HL-60 (cell line): Measurements from ENCODE around the gene ITGA3.

Experiments
- DNase-seq, 2 experiments: peaks; one replicate each; pipeline ENCODE4 v3.0.0-alpha.2; 2010 to 2020; ENCODE audit warnings: low read depth in 1 of 2, low spot score in 1 of 2
- H3K27ac ChIP-seq: fragments of 250-450 bp; sonication (Bioruptor Pico); replicated peaks from 2 replicates; pipeline ENCODE4 v1.5.1; 2020; ENCODE audit warnings: mild to moderate bottlenecking, moderate library complexity
- H3K27me3 ChIP-seq: fragments of 250-450 bp; sonication (Bioruptor Pico); 2 replicates; pipeline ENCODE4 v1.5.1; 2021; ENCODE audit warnings: mild to moderate bottlenecking, moderate library complexity; ENCODE audit not compliant: insufficient read depth, poor library complexity, severe bottlenecking
- H3K4me3 ChIP-seq: replicated peaks from 2 replicates; pipeline ENCODE4 v1.5.1; 2011; ENCODE audit warnings: mild to moderate bottlenecking, control low read depth, low read length; ENCODE audit not compliant: insufficient read depth
- GABPA ChIP-seq: IDR thresholded peaks from 2 replicates; pipeline ENCODE4 v1.6.1; 2012; ENCODE audit warnings: low read depth
- POLR2AphosphoS5 ChIP-seq: IDR thresholded peaks from 2 replicates; pipeline ENCODE4 v1.6.1; 2012; ENCODE audit warnings: low read depth
- SPI1 ChIP-seq: IDR thresholded peaks from 2 replicates; pipeline ENCODE4 v1.6.1; 2012; ENCODE audit warnings: low read depth, mild to moderate bottlenecking, borderline replicate concordance
- TF ChIP-seq, protein P1 (sequence below): IDR thresholded peaks from 2 replicates; pipeline ENCODE4 v1.6.1; 2012; ENCODE audit warnings: low read depth; ENCODE audit not compliant: insufficient replicate concordance
- TF ChIP-seq, protein P2 (sequence below): IDR thresholded peaks from one replicate; pipeline ENCODE4 v1.5.1; 2011; ENCODE audit warnings: low read length, control low read depth, inconsistent platforms; ENCODE audit not compliant: insufficient read depth

The ITGA3 gene

DNA sequence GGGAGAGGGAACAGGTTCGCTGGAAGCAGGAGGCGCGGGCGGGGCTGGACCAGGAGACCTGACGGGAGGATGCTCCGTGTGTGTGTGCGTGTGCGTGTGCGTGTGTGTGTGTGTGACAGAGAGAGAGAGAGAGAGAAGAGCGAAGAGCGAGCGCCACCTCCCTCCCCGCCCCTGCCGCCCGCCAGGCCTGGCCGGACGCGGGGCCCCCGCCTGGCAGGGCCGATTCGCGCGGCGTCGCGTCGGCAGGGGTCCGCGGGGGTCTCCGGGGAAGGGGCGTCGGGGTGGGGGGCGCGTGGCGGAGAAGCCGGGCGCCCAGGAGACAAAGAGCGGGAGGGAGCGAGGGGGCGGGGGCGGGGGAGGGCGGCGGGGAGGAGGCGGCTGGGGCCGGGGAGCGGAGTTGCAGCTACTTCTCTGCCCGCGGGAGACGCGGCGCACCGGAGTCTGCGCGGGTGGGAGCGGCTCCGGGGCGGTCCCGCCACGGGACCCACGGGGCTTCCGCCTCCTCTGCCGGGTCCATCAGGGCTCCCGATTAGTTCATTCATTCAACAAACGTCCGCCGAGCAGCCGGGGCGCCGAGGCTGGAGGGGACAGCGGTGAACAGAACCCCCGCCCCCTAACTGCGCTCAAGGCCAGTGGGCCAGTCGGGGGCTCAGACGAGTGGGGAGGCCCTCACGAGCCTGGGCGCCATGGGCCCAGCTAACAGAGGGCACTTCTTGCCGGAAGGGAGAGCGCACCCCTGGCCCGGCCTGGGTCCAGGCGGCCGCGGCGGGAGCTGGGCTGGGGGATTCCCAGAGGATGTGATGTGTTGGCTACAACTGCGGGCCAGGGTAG lies 74.0 kb downstream of the ITGA3 start, which contains the start of gene SAMD14:
SAMD14 (minus strand) TSS at position 433 of the 831 bp plus-strand sequence. CDS start 5,201 bp downstream, outside the sequence.
- Histone ChIP-seq H3K4me3 (no peak within 1 kb of the TSS; the same call in 1 of the 2 replicates), H3K27ac (no peak within 1 kb of the TSS), H3K27me3 (peaks cover 33% of the 10 kb centered on the region)
- TF ChIP-seq GABPA = no peak
- no peak for TF ChIP-seq SPI1
- DNase-seq = no peak

DNA sequence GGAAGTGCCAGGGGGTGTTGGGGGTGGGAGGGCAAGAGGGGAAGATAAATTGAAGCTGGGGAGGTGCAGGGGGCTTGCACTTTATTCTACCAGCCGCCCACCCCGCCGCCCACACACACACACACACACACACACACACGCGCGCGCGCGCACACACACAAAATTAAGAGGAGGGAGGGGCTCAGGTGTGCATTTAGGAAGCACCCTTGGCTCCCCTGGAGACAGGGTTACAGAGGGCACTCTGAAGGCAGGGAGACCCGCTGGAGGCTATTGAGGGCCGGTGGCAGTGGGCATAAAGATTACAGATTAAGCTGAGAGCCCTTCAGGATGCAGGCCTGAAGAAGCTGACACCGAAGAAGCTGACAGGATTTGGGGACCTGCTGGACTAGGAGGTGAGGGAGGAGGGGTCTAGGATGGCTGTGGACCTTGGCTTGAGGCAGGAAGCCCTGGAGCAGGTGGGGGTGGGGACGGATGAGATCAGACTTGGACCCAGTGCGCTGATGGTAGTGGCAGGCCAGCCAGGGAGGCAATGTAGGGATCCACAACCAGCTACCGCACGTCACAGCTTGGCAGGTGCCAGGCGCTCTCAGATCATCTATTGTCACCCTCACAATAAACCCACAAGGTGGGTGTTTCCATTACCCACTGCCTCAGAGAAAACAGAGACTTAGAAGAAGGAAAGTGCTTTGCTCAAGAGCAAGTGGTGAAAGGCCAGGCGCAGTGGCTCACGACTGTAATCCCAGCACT lies 74.8 kb downstream of the ITGA3 start:
- H3K4me3 ChIP-seq = no peak overlapping the region
- no peak overlapping the region for H3K27ac ChIP-seq
- no peak for TF ChIP-seq GABPA
- TF ChIP-seq SPI1 = no peak
- no peak for TF ChIP-seq POLR2AphosphoS5
- TF ChIP-seq, protein P1, sequence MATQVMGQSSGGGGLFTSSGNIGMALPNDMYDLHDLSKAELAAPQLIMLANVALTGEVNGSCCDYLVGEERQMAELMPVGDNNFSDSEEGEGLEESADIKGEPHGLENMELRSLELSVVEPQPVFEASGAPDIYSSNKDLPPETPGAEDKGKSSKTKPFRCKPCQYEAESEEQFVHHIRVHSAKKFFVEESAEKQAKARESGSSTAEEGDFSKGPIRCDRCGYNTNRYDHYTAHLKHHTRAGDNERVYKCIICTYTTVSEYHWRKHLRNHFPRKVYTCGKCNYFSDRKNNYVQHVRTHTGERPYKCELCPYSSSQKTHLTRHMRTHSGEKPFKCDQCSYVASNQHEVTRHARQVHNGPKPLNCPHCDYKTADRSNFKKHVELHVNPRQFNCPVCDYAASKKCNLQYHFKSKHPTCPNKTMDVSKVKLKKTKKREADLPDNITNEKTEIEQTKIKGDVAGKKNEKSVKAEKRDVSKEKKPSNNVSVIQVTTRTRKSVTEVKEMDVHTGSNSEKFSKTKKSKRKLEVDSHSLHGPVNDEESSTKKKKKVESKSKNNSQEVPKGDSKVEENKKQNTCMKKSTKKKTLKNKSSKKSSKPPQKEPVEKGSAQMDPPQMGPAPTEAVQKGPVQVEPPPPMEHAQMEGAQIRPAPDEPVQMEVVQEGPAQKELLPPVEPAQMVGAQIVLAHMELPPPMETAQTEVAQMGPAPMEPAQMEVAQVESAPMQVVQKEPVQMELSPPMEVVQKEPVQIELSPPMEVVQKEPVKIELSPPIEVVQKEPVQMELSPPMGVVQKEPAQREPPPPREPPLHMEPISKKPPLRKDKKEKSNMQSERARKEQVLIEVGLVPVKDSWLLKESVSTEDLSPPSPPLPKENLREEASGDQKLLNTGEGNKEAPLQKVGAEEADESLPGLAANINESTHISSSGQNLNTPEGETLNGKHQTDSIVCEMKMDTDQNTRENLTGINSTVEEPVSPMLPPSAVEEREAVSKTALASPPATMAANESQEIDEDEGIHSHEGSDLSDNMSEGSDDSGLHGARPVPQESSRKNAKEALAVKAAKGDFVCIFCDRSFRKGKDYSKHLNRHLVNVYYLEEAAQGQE = no peak
- TF ChIP-seq, protein P2, sequence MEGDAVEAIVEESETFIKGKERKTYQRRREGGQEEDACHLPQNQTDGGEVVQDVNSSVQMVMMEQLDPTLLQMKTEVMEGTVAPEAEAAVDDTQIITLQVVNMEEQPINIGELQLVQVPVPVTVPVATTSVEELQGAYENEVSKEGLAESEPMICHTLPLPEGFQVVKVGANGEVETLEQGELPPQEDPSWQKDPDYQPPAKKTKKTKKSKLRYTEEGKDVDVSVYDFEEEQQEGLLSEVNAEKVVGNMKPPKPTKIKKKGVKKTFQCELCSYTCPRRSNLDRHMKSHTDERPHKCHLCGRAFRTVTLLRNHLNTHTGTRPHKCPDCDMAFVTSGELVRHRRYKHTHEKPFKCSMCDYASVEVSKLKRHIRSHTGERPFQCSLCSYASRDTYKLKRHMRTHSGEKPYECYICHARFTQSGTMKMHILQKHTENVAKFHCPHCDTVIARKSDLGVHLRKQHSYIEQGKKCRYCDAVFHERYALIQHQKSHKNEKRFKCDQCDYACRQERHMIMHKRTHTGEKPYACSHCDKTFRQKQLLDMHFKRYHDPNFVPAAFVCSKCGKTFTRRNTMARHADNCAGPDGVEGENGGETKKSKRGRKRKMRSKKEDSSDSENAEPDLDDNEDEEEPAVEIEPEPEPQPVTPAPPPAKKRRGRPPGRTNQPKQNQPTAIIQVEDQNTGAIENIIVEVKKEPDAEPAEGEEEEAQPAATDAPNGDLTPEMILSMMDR = no peak
- no peak for DNase-seq
- H3K27me3 ChIP-seq = peaks cover 33% of the 10 kb centered on the region

DNA sequence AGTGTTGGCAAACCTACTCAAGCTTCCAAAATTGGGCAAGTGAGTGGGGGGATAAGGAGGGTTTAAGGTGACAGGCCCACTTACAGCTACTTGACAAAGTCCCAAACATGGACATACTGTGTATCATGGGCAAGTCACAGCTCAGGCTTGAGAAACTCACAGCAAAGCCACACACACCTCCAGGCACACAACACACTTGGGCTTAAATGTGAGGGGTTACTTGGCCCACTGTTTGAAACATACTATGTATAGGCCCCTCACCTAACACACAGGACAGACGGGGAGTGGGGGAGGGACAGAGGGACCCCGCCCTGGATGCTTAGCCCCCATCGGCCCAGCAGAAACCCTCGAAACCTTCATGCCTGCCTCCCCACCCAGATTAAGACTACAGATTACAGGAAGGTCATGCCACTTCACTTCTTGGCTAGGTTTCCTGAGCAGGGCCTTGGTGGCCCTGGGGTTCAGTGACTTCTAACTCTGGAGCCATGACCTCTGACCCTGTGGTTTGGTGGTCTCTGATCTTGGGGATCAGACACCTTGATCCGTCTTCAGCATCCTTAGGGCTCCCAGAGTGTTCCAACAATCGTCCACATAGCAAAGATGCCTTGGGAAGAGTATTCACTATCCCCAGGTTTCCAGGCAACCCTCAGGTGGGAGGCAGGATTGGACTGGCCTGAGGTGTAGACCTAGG lies 76.3 kb downstream of the ITGA3 start:
- no peak overlapping the region for H3K27ac ChIP-seq

More for the DNA sequence above, 76.3 kb downstream of the ITGA3 start:
- no peak for DNase-seq
- no peak; the same call in 1 of the 2 replicates for TF ChIP-seq POLR2AphosphoS5
- no peak for TF ChIP-seq SPI1
- TF ChIP-seq, protein P1 = no peak
- no peak for TF ChIP-seq GABPA
- TF ChIP-seq, protein P2 = no peak
- Histone ChIP-seq H3K27me3 (peaks cover 27% of the 10 kb centered on the region), H3K4me3 (no peak overlapping the region)
